GM15510 (cell line): ENCODE data around the gene FLCN.

ENCODE experiments used
- POLR2A ChIP-seq: IDR thresholded peaks from 3 replicates; pipeline ENCODE4 v1.6.1; 2011; ENCODE audit warnings: borderline replicate concordance; ENCODE audit not compliant: insufficient read length; ENCODE audit errors: extremely low read depth

Gene FLCN

GRCh38 chr17:17170346-17170985 lies 66.5 kb downstream of the FLCN start:
- TF ChIP-seq POLR2A: no peak

- TF ChIP-seq POLR2A: no peak
Measured at GRCh38 chr17:17169396-17169795, 67.6 kb downstream of the FLCN start.

- TF ChIP-seq POLR2A: no peak
Measured at GRCh38 chr17:17168401-17168800, 68.6 kb downstream of the FLCN start.

GRCh38 chr17:17167986-17168385 lies 69.0 kb downstream of the FLCN start:
- TF ChIP-seq POLR2A: no peak

- TF ChIP-seq POLR2A: no peak
Measured at GRCh38 chr17:17167356-17167755, 69.6 kb downstream of the FLCN start.

GRCh38 chr17:17166446-17166845 lies 70.5 kb downstream of the FLCN start:
- no peak for TF ChIP-seq POLR2A

GRCh38 chr17:17165666-17166308 lies 71.2 kb downstream of the FLCN start:
- TF ChIP-seq POLR2A: no peak

- no peak for TF ChIP-seq POLR2A
Measured at GRCh38 chr17:17164676-17165075, 72.3 kb downstream of the FLCN start.

- no peak for TF ChIP-seq POLR2A
Measured at GRCh38 chr17:17164156-17164555, 72.8 kb downstream of the FLCN start.
